ENCODE data around the gene CHKA.

Gene CHKA

GRCh38 chr11:68016161-68016903 lies 104.9 kb downstream of the CHKA start:
- no peaks in the 10 kb centered on the region for H3K9me3 ChIP-seq (replicated peaks; ENCODE audit: insufficient read depth, low read length)
- H3K36me3 ChIP-seq (replicated peaks; ENCODE audit: insufficient read depth, low read length) = no peaks in the 10 kb centered on the region
- no peaks in the 10 kb centered on the region for H3K79me2 ChIP-seq (ENCODE audit: low read length)
- H3K4me1 ChIP-seq (ENCODE audit: low read length) = peaks cover 31% of the 10 kb centered on the region
- no peak overlapping the region for H3K4me2 ChIP-seq (ENCODE audit: low read depth, low read length)
- no peak overlapping the region for H2AFZ ChIP-seq (ENCODE audit: low read length)
- peaks cover 8% of the 10 kb centered on the region; the same call in 1 of the 2 replicates for H3F3A ChIP-seq (ENCODE audit: insufficient read depth, low read length)
- DNase-seq = no peak
- no peak overlapping the region for H3K4me3 ChIP-seq (ENCODE audit: low read length)
- H4K20me1 ChIP-seq (ENCODE audit: insufficient read depth, low read length) = no peaks in the 10 kb centered on the region
- H3K9me2 ChIP-seq (replicated peaks; ENCODE audit: insufficient read depth, low read length) = no peaks in the 10 kb centered on the region
- H3K27ac ChIP-seq (ENCODE audit: low read length) = no peak overlapping the region
- no peaks in the 10 kb centered on the region for H3K27me3 ChIP-seq (replicated peaks; ENCODE audit: insufficient read depth, low read length)
- H3K9ac ChIP-seq (ENCODE audit: low read length) = no peak overlapping the region
- TF ChIP-seq EZH2phosphoT487 (IDR thresholded peaks at IDR 0.05; ENCODE audit: low read length) (no peak), CTCF (IDR thresholded peaks at IDR 0.05; ENCODE audit: low read length) (no peak)

- Histone ChIP-seq H3F3A (ENCODE audit: insufficient read depth, low read length) (peaks cover 8% of the 10 kb centered on the region; the same call in 1 of the 2 replicates), H3K4me1 (ENCODE audit: low read length) (peaks cover 25% of the 10 kb centered on the region), H3K27ac (ENCODE audit: low read length) (no peak overlapping the region)
Observed at GRCh38 chr11:68015467-68015866, 105.7 kb downstream of the CHKA start.

GRCh38 chr11:68014947-68015447 lies 106.2 kb downstream of the CHKA start:
- H3K36me3 ChIP-seq (replicated peaks; ENCODE audit: insufficient read depth, low read length) = no peaks in the 10 kb centered on the region
- H3K79me2 ChIP-seq (ENCODE audit: low read length) = no peaks in the 10 kb centered on the region
- H3K4me2 ChIP-seq (ENCODE audit: low read depth, low read length) = no peak overlapping the region
- peaks cover 12% of the 10 kb centered on the region; the same call in 1 of the 2 replicates for H3F3A ChIP-seq (ENCODE audit: insufficient read depth, low read length)
- no peak overlapping the region for H3K4me3 ChIP-seq (ENCODE audit: low read length)
- H3K9me2 ChIP-seq (replicated peaks; ENCODE audit: insufficient read depth, low read length) = no peaks in the 10 kb centered on the region
- TF ChIP-seq EZH2phosphoT487 (IDR thresholded peaks at IDR 0.05; ENCODE audit: low read length) (no peak), CTCF (IDR thresholded peaks at IDR 0.05; ENCODE audit: low read length) (no peak)
- no peaks in the 10 kb centered on the region for H3K9me3 ChIP-seq (replicated peaks; ENCODE audit: insufficient read depth, low read length)
- peaks cover 28% of the 10 kb centered on the region for H3K4me1 ChIP-seq (ENCODE audit: low read length)
- DNase-seq = no peak
- H4K20me1 ChIP-seq (ENCODE audit: insufficient read depth, low read length) = no peaks in the 10 kb centered on the region
- no peaks in the 10 kb centered on the region for H3K27me3 ChIP-seq (replicated peaks; ENCODE audit: insufficient read depth, low read length)
- no peak overlapping the region for H2AFZ ChIP-seq (ENCODE audit: low read length)
- no peak overlapping the region for H3K9ac ChIP-seq (ENCODE audit: low read length)
- no peak overlapping the region for H3K27ac ChIP-seq (ENCODE audit: low read length)

More at GRCh38 chr11:68015467-68015866, 105.7 kb downstream of the CHKA start:
- Histone ChIP-seq H3K9ac (ENCODE audit: low read length) (no peak overlapping the region), H3K4me3 (ENCODE audit: low read length) (no peak overlapping the region), H3K36me3 (replicated peaks; ENCODE audit: insufficient read depth, low read length) (no peaks in the 10 kb centered on the region), H3K9me2 (replicated peaks; ENCODE audit: insufficient read depth, low read length) (no peaks in the 10 kb centered on the region), H3K79me2 (ENCODE audit: low read length) (no peaks in the 10 kb centered on the region), H2AFZ (ENCODE audit: low read length) (no peak overlapping the region), H3K27me3 (replicated peaks; ENCODE audit: insufficient read depth, low read length) (no peaks in the 10 kb centered on the region), H3K4me2 (ENCODE audit: low read depth, low read length) (no peak overlapping the region), H3K9me3 (replicated peaks; ENCODE audit: insufficient read depth, low read length) (no peaks in the 10 kb centered on the region), H4K20me1 (ENCODE audit: insufficient read depth, low read length) (no peaks in the 10 kb centered on the region)
- DNase-seq = no peak
- TF ChIP-seq EZH2phosphoT487 (IDR thresholded peaks at IDR 0.05; ENCODE audit: low read length) = no peak
- no peak for TF ChIP-seq CTCF (IDR thresholded peaks at IDR 0.05; ENCODE audit: low read length)
- TF ChIP-seq EZH2 (optimal IDR thresholded peaks at IDR 0.05; ENCODE audit: low read depth, low read length) = no peak

Data from MM.1S (cell line).